Upper lobe of left lung (tissue), 4 donors: ENCODE measurements around the gene CBLN3.

Source experiments
- EP300 ChIP-seq, 4 donors: sonication (generic); formaldehyde crosslinking; IDR thresholded peaks; one replicate each; pipeline ENCODE4 v1.5.1; 2017; ENCODE audit warnings: antibody characterized with exemption in 4 of 4, control low read depth in 2 of 4
- TF ChIP-seq, protein P1 (sequence below), 6 experiments: fragments of 450-650 bp in 4 of 6; fragments of 200-600 bp in 2 of 6; sonication (generic) in 2 of 6; IDR thresholded peaks; one replicate each; pipeline ENCODE4 v1.5.1; 2016 to 2019; ENCODE audit warnings: antibody characterized with exemption in 6 of 6

DNA sequence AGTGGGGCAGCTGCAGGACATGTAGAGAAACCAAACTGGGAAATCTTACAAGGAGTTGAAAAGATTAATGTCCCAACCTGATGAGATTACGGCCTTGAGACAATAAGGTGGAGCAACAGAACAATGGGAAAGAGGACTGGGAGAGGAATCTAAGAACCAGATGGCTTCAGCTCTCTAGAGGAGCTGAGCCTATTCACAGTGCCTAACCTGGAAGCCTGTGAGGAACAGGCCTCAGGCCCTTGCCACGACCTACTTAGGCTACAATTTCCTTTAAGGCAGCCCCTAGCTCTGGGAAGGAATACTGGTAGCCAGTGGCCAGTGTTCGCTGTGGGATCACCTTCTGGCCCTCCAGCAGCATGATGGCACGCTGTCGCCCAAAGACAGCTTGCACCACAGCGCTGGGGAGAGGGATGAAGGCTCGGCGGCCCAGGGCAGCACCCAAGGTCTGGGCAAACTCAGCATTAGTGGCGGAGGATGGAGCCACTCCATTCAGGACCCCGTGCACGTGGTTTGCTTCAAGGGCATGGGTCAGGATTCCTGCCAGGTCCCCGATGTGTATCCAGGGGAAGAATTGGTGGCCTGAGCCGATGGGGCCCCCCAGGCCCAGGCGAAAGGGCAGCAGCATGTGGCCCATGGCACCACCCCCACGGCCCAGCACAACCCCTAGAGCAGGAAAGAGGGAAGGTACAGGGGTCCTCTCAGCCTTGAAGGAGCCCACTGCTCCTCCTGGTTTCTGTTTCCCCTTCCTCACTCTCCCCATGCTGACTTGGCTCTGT is 10.6 kb upstream of the CBLN3 start:
- no peak for TF ChIP-seq EP300 (IDR thresholded peaks at IDR 0.05)
- TF ChIP-seq, protein P1, sequence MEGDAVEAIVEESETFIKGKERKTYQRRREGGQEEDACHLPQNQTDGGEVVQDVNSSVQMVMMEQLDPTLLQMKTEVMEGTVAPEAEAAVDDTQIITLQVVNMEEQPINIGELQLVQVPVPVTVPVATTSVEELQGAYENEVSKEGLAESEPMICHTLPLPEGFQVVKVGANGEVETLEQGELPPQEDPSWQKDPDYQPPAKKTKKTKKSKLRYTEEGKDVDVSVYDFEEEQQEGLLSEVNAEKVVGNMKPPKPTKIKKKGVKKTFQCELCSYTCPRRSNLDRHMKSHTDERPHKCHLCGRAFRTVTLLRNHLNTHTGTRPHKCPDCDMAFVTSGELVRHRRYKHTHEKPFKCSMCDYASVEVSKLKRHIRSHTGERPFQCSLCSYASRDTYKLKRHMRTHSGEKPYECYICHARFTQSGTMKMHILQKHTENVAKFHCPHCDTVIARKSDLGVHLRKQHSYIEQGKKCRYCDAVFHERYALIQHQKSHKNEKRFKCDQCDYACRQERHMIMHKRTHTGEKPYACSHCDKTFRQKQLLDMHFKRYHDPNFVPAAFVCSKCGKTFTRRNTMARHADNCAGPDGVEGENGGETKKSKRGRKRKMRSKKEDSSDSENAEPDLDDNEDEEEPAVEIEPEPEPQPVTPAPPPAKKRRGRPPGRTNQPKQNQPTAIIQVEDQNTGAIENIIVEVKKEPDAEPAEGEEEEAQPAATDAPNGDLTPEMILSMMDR (IDR thresholded peaks at IDR 0.05) = no peak
